Measurements from ENCODE around the gene GGT1.
"Not testable (repeated sequence)": the region's sequence is repeated elsewhere in the genome, so short reads cannot be mapped to it uniquely, and the experiment has no call there.

GRCh38 chr22:24602847-24603769, at the start of gene GGT1:
- TF ChIP-seq EZH2 (IDR thresholded peaks at IDR 0.05; ENCODE audit: insufficient read depth, poor library complexity, severe bottlenecking); EZH2phosphoT487 (IDR thresholded peaks at IDR 0.05; ENCODE audit: insufficient read depth, low read depth): not testable (repeated sequence)

Data from GM23248 (cell line).